ENCODE results near the gene MARS1. TPM values are rescaled to one million over a fixed set of nuclear protein-coding genes. Genes with fewer than 3 reads are reported as not detected.
A peak's percentile ranks its signal among the peaks of the same experiment; 100 is the strongest.

Gene MARS1
- total RNA-seq, 2 experiments from 2014 or later = 389 to 583 TPM

- DNase-seq = no peak
- H3K27ac Mint-ChIP-seq = no peak overlapping the region
- no peak overlapping the region for H3K4me3 Mint-ChIP-seq
- H3K36me3 Mint-ChIP-seq (ENCODE audit: low read depth) = no peaks in the 10 kb centered on the region
- ATAC-seq = no peak
- H3K9me3 Mint-ChIP-seq (ENCODE audit: low read depth) = no peaks in the 10 kb centered on the region
- H3K4me1 Mint-ChIP-seq = peaks cover 24% of the 10 kb centered on the region
- intact Hi-C loops (cut with DNase I, micrococcal nuclease) = no loop called here
- H3K27me3 Mint-ChIP-seq = no peaks in the 10 kb centered on the region
- ChIA-PET CTCF (interaction anchor here (0.5 to 4.8 kb wide), 13 partner anchors 8 to 289 kb away, joined by 3 to 63 read pairs (median 6); partner anchors contain the start of gene GLI1), POLR2A (interaction anchor here (0.7 to 1.5 kb wide), 2 partner anchors 69 to 181 kb away, joined by 4 read pairs; partner anchors contain the start of gene DDIT3)
These were observed 36.6 kb upstream of the MARS1 start for GRCh38 chr12:57451233-57451778.

- ATAC-seq (peak; percentile 55), DNase-seq (peak; percentile 48)
- ChIA-PET POLR2A (interaction anchor here (0.5 to 1.5 kb wide), 3 partner anchors 66 to 68 kb away, joined by 3 to 4 read pairs (median 4); partner anchors contain the start of gene DDIT3), CTCF (interaction anchor here (0.6 to 4.8 kb wide), 50 partner anchors 8 to 430 kb away, joined by 3 to 63 read pairs (median 4); partner anchors contain the start of gene INHBC)
- Mint-ChIP-seq H3K36me3 (ENCODE audit: low read depth) (no peaks in the 10 kb centered on the region), H3K9me3 (ENCODE audit: low read depth) (no peaks in the 10 kb centered on the region), H3K27ac (peak overlapping the region; percentile 47), H3K4me3 (peak overlapping the region; percentile 31), H3K27me3 (no peaks in the 10 kb centered on the region), H3K4me1 (peaks cover 26% of the 10 kb centered on the region)
- intact Hi-C loops (cut with DNase I, micrococcal nuclease) = loop anchor here (2.0 kb wide), 3 partner anchors 146 to 240 kb away; no protein-coding TSS in a partner anchor
These were observed 35.5 kb upstream of the MARS1 start for GRCh38 chr12:57452181-57452936.

GRCh38 chr12:57452937-57453509, 34.8 kb upstream of the MARS1 start:
- peak overlapping the region; percentile 31 for H3K4me3 Mint-ChIP-seq
- ATAC-seq (peak; percentile 45), DNase-seq (peak; percentile 81)
- H3K27ac Mint-ChIP-seq = peak overlapping the region; percentile 47
- H3K36me3 Mint-ChIP-seq (ENCODE audit: low read depth) = no peaks in the 10 kb centered on the region
- peaks cover 31% of the 10 kb centered on the region for H3K4me1 Mint-ChIP-seq
- CTCF ChIA-PET = interaction anchor here (0.6 to 4.8 kb wide), 44 partner anchors 8 to 239 kb away, joined by 3 to 63 read pairs (median 4); partner anchors contain the start of gene INHBC
- intact Hi-C loops (cut with DNase I, micrococcal nuclease) = loop anchor here (1.0 to 2.0 kb wide), 5 partner anchors 146 to 240 kb away; no protein-coding TSS in a partner anchor
- H3K9me3 Mint-ChIP-seq (ENCODE audit: low read depth) = no peaks in the 10 kb centered on the region
- no peaks in the 10 kb centered on the region for H3K27me3 Mint-ChIP-seq
- POLR2A ChIA-PET = interaction anchor here (0.5 to 1.4 kb wide), 2 partner anchors 65 to 67 kb away, joined by 3 to 4 read pairs; no protein-coding TSS in a partner anchor

GRCh38 chr12:57454213-57454565, 33.7 kb upstream of the MARS1 start:
- no peaks in the 10 kb centered on the region for H3K9me3 Mint-ChIP-seq (ENCODE audit: low read depth)
- H3K36me3 Mint-ChIP-seq (ENCODE audit: low read depth) = no peaks in the 10 kb centered on the region
- ATAC-seq (no peak), DNase-seq (no peak)
- ChIA-PET POLR2A (no interaction called here), CTCF (interaction anchor here (0.8 to 4.8 kb wide), 15 partner anchors 9 to 240 kb away, joined by 3 to 63 read pairs (median 4); no protein-coding TSS in a partner anchor)
- H3K27ac Mint-ChIP-seq = peak overlapping the region; percentile 77
- H3K27me3 Mint-ChIP-seq = no peaks in the 10 kb centered on the region
- peaks cover 40% of the 10 kb centered on the region for H3K4me1 Mint-ChIP-seq
- intact Hi-C loops (cut with DNase I, micrococcal nuclease) = no loop called here
- peak overlapping the region; percentile 49 for H3K4me3 Mint-ChIP-seq

- CTCF ChIA-PET = interaction anchor here (0.6 to 4.8 kb wide), 29 partner anchors 8 to 241 kb away, joined by 3 to 63 read pairs (median 4); partner anchors contain the start of gene ARHGAP9
These were observed 33.1 kb upstream of the MARS1 start, which contains the start of gene INHBE for GRCh38 chr12:57454566-57455373. INHBE (plus strand) TSS chr12:57455307; CDS start chr12:57455537, 230 bp downstream.

GRCh38 chr12:57455374-57456144, 32.3 kb upstream of the MARS1 start:
- H3K4me3 Mint-ChIP-seq = peak overlapping the region; percentile 69
- H3K4me1 Mint-ChIP-seq = peaks cover 47% of the 10 kb centered on the region
- intact Hi-C loops (cut with DNase I, micrococcal nuclease) = loop anchor here in 1 of 2 experiments (5.0 kb wide), 1 partner anchor 167 kb away; no protein-coding TSS in a partner anchor
- no peaks in the 10 kb centered on the region for H3K9me3 Mint-ChIP-seq (ENCODE audit: low read depth)
- DNase-seq (peak; percentile 33), ATAC-seq (peak; percentile 7)
- POLR2A ChIA-PET = interaction anchor here (0.6 to 0.9 kb wide), 4 partner anchors 16 to 702 kb away, joined by 3 to 10 read pairs (median 4); no protein-coding TSS in a partner anchor
- H3K27me3 Mint-ChIP-seq = peaks cover 4% of the 10 kb centered on the region
- peak overlapping the region; percentile 67 for H3K27ac Mint-ChIP-seq
- CTCF ChIA-PET = interaction anchor here (0.5 to 2.7 kb wide), 37 partner anchors 10 to 228 kb away, joined by 3 to 13 read pairs (median 3); partner anchors contain the start of gene ARHGAP9
- H3K36me3 Mint-ChIP-seq (ENCODE audit: low read depth) = no peaks in the 10 kb centered on the region

More at GRCh38 chr12:57454566-57455373, 33.1 kb upstream of the MARS1 start, which contains the start of gene INHBE:
- Mint-ChIP-seq H3K4me3 (peak within 1 kb of the TSS; percentile 69), H3K27me3 (no peaks in the 10 kb centered on the region), H3K4me1 (peaks cover 42% of the 10 kb centered on the region), H3K9me3 (ENCODE audit: low read depth) (no peaks in the 10 kb centered on the region), H3K36me3 (ENCODE audit: low read depth) (no peaks in the 10 kb centered on the region), H3K27ac (peak within 1 kb of the TSS; percentile 77)
- DNase-seq = peak; percentile 61
- no peak for ATAC-seq
- intact Hi-C loops (cut with DNase I, micrococcal nuclease) = loop anchor here in 1 of 2 experiments (5.0 kb wide), 1 partner anchor 168 kb away; no protein-coding TSS in a partner anchor
- POLR2A ChIA-PET = interaction anchor here (0.6 to 0.9 kb wide), 2 partner anchors 17 to 421 kb away, joined by 4 read pairs; no protein-coding TSS in a partner anchor

- ATAC-seq (peak; percentile 34), DNase-seq (peak; percentile 74)
- ChIA-PET CTCF (interaction anchor here (0.5 to 2.7 kb wide), 25 partner anchors 9 to 229 kb away, joined by 3 to 13 read pairs (median 4); partner anchors contain the start of gene ARHGAP9), POLR2A (interaction anchor here (0.6 to 0.7 kb wide), 2 partner anchors 91 to 703 kb away, joined by 3 to 10 read pairs; no protein-coding TSS in a partner anchor)
- H3K4me1 Mint-ChIP-seq = peaks cover 52% of the 10 kb centered on the region
- intact Hi-C loops (cut with DNase I, micrococcal nuclease) = loop anchor here in 1 of 2 experiments (5.0 kb wide), 1 partner anchor 166 kb away; no protein-coding TSS in a partner anchor
- no peaks in the 10 kb centered on the region for H3K9me3 Mint-ChIP-seq (ENCODE audit: low read depth)
- peak overlapping the region; percentile 69 for H3K4me3 Mint-ChIP-seq
- peak overlapping the region; percentile 66 for H3K27ac Mint-ChIP-seq
- peaks cover 4% of the 10 kb centered on the region for H3K27me3 Mint-ChIP-seq
- H3K36me3 Mint-ChIP-seq (ENCODE audit: low read depth) = no peaks in the 10 kb centered on the region
These were observed 31.6 kb upstream of the MARS1 start for GRCh38 chr12:57456145-57456700.

- H3K36me3 Mint-ChIP-seq (ENCODE audit: low read depth) = no peaks in the 10 kb centered on the region
- no peak overlapping the region for H3K4me3 Mint-ChIP-seq
- intact Hi-C loops (cut with DNase I, micrococcal nuclease) = loop anchor here in 1 of 2 experiments (5.0 kb wide), 1 partner anchor 165 kb away; no protein-coding TSS in a partner anchor
- H3K27me3 Mint-ChIP-seq = peaks cover 4% of the 10 kb centered on the region
- ATAC-seq = no peak
- ChIA-PET POLR2A (no interaction called here), CTCF (interaction anchor here (0.6 to 1.9 kb wide), 9 partner anchors 12 to 228 kb away, joined by 3 to 8 read pairs (median 4); no protein-coding TSS in a partner anchor)
- H3K9me3 Mint-ChIP-seq (ENCODE audit: low read depth) = no peaks in the 10 kb centered on the region
- H3K4me1 Mint-ChIP-seq = peaks cover 56% of the 10 kb centered on the region
- H3K27ac Mint-ChIP-seq = no peak overlapping the region
- no peak for DNase-seq
These were observed 31.0 kb upstream of the MARS1 start for GRCh38 chr12:57456737-57457490.

All from activated CD4-positive, alpha-beta T cell treated with anti-CD3 and anti-CD28 coated beads for 36 hours (primary cell).